Measurements from ENCODE around the gene ST14.
"Not testable (repeated sequence)": the region's sequence is repeated elsewhere in the genome, so short reads cannot be mapped to it uniquely, and the experiment has no call there.

ST14 gene

DNA sequence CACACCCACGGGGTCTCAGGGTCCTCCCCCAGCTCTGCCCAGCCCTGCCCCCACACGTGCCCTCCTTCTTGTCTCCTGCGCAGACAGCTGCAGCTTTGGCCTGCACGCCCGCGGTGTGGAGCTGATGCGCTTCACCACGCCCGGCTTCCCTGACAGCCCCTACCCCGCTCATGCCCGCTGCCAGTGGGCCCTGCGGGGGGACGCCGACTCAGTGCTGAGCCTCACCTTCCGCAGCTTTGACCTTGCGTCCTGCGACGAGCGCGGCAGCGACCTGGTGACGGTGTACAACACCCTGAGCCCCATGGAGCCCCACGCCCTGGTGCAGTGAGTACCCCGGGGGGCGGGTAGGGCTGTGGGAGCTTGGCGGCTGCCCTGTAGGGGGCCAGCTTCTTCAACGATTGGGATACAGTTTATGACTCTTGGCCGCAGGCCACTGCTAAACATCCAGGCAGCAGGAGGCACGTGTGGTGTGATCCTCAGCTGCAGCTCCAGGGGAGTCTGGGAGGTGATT, 30.8 kb downstream of the ST14 start:
- no peak for FAIRE-seq

DNA sequence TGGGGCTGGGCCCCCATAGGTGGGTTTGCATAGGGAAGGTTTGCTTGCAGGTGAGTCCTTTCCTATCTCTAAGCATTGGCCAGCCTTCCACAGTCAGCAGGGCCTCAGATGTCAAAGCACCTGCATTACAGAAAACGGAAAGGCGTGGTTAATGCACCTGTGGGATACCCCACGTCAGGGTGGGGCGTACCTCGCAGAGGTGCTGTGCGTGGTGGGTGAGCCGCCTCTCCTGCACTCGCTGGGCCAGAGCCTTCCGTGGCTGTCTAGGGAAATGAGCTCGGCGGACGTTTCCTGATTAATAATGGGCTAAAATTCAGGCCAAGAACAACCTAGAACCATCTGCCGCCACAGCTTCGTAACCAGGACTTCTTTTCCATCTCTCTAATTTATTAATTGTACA, 32.3 kb downstream of the ST14 start:
- FAIRE-seq = no peak

DNA sequence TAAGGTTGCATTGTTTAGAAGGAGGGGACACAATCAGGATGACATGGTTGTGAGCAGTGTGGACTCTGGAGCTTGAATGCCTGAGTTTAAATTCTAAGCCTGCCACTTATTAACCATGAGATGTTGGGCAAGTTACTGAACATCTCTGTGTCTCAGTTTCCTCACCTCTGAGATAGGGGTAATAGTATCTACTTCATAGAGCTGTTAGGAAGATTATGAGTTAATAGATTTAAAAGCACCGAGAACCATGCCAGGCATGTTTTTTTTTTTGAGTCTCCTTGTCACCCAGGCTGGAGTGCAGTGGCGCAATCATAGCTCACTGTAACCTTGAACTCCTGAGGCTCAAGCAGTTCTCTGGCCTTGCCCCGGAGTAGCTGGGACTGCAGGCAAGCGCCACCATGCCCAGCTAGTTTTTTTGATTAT, 33.3 kb downstream of the ST14 start:
- no peak for FAIRE-seq

DNA sequence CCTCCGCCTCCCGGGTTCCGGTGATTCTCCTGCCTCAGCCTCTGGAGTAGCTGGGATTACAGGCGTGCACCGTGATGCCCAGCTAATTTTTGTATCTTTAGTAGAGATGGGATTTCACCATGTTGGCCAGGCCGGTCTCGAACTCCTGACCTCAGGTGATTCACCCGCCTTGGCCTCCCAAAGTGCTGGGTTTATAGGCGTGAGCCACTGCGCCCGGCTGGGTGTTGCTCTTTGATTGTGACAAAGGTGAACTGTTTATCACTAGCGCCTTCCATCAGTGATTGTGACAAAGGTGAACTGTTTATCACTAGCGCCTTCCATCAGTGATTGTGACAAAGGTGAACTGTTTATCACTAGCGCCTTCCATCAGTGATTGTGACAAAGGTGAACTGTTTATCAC, 34.0 kb downstream of the ST14 start:
- FAIRE-seq = not testable (repeated sequence)

DNA sequence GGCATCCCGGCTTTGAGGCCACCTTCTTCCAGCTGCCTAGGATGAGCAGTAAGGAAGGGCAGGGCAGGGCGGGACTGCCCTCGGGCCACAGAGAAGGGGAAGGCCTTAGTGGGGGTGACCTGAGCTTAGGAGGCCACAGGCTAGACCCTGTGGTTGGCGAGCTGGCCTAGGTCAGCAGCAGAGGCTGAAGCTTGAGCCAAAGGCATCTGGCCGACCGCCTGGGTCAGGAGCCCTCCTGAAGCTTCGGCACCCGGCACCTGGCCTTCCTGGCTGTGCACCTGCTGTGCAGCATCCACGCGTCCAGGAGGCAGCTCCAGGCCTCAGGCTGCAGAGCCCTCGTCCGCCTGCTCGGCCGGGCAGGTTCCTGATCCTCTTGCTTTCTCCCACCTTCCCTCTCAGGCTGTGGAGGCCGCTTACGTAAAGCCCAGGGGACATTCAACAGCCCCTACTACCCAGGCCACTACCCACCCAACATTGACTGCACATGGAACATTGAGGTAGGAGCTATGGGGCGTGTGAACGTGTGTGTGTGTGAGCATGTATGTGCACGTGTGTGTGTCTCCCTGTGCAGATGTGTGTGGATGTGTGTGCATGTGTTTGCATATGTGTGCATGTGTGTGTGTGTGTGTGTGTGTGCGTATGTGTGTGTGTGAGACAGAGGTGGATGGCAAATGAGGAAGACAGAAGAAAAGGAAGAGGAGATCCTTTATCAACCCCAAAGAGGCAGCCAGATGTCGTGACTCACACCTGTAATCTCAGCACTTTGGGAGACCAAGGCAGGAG, 34.9 kb downstream of the ST14 start:
- no peak for FAIRE-seq

DNA sequence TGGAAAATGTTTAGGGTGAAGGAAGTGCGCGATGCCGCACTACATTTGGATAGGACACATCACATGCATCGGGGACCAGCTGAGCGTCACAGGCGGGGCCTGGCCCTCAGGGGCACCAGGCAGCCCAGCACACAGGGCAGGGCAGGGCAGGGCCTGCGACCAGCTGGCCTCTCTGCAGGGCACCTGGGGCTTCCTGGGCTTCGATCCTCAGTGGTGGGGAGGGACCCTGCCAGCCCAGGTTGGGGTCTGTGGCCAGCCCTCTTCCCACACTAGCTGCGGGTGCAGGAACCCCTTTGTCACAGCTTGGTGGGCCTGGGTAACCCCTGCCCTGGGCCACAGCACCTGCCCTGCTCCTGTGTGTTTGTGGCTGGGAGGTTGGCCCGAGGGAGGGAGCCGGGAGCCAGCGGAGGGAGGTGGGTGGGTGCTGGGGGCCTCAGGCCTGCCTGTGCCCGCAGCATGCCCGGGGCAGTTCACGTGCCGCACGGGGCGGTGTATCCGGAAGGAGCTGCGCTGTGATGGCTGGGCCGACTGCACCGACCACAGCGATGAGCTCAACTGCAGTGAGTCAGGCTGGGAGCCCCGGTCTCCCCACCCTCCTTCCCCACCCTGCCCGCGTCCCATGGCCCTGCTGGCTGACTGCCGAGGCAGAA, 37.9 kb downstream of the ST14 start:
- no peak for FAIRE-seq

DNA sequence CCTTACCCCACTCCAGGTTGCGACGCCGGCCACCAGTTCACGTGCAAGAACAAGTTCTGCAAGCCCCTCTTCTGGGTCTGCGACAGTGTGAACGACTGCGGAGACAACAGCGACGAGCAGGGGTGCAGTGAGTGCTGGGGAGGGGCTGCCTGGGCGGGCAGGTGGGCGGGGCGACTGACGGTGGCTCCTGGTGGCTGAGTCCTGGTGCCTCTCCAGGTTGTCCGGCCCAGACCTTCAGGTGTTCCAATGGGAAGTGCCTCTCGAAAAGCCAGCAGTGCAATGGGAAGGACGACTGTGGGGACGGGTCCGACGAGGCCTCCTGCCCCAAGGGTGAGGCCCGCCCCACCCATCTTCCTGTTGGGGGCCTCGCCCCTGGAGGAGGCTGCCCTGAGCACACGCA, 38.7 kb downstream of the ST14 start:
- no peak for FAIRE-seq

DNA sequence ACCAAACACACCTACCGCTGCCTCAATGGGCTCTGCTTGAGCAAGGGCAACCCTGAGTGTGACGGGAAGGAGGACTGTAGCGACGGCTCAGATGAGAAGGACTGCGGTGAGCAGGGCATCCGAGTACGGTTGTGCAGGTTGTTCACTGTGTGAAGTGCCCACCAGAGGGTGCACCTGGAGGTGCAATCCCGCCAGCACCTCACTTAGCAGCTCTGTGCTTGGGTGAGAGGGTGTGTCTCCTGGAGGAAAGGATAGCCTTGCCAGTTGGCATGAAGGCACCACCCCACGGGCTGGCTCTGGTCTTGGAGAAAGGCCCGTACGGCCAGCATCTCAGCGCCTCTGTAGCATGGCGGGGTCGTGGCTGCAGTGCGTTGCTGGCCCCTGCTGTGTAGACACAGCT, 39.4 kb downstream of the ST14 start:
- FAIRE-seq = no peak

DNA sequence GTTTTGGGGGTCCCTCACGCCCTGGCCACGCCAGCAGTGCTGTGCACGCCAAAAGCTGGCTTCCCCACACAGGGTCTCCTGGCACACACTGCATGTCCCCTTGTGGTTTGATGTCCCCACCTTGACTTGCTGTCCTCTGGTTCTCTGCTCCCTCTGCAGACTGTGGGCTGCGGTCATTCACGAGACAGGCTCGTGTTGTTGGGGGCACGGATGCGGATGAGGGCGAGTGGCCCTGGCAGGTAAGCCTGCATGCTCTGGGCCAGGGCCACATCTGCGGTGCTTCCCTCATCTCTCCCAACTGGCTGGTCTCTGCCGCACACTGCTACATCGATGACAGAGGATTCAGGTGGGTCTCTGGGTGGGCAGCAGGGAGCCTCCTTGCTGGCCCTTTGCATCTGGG, 40.2 kb downstream of the ST14 start:
- FAIRE-seq = no peak

DNA sequence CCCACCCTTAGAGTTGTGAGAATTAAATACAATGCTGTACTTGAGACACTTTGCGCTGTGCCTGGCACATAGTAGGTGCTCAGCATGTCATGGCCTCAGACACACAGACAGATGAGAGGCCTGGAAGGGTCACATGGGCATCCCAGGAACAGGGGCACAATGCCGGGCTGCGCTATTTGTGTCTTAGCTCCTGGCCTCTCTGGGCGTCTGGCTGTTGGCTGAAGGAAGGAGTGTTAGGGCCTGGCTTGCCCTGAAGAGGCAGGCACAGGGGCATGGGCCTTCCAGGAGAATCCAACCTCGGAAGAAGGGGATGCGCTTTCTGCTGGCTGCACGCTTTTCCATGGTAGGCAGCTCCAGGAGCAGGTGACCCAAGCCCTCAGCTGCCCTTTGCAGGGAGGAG, 41.4 kb downstream of the ST14 start:
- no peak for FAIRE-seq

DNA sequence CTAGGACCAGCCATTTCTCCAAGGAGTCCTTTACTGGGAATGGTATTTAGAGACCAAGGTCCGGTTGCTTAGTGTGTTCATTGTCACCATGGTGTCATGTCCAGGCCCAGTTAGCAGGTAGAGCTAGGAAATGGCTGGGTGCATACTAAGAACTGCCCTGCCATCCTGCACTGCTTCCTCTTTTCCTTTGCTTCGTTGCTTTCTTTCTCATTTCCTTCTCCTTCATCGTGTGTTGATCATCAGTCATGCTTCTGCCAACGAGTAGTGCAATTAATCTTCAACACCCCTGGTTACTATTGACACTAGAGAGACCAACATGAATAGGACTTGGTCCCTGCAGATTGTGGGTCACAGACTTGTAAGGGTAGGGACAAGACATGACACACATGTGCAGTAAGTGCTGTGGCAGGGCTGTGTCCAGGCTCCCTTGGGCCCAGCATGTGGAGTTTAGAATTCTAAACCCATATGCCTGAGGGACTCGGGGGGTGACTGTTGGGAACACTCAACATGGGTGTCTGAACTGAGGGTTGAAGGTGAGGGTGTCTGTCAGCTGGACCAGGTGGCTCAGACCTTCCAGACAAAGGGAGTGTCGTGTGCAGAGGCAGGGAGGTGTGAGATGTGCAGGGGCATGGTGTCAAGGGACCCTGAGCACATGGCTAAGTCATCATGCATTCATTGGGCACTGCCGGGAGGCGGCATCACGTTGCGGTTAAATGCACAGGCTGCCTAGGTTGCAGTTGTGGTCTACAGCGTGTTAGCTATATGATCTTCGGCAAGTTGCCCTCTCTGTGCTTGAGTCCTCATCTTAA, 42.6 kb downstream of the ST14 start:
- no peak for FAIRE-seq

DNA sequence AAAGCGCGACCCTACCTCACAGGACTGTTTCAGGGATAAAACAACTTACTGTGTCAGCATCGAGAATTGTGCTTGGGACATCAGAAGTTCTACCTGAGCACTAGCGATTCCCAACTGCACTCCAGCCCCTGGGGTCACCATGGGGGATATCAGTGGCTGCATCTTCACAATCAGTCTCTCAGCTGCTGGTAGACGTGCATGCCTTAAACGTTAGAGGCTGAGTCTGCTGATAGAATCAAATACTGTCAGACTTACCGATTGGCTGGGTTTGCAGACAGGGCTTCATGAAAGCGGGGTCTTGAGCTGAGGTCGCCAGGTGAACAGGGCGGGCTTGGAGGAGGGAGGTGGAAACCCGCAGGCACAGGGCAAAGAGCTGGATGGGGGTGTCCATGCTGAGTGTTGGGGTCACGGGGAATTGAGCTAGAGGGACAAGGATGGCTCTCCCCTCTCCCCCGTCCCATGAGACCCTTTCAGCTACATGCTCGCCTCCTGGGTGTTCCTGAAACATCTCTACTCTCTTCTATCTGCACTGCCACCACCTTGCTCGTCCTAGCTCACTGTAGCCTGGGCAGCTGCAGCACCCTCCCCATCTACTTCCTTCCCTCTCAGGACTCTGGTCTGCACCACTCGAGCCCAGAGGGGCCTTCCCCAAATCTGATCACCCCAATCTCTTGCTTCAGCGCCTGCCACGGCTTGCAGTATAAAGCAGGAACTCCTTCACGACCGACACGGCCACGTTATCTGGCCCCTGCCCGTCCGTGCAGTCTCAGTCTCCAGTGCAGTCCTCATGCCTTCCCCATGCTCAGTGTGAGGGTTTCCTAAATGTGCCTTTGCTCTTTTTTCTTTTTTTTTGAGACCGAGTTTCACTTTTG, 43.5 kb downstream of the ST14 start:
- FAIRE-seq = no peak

DNA sequence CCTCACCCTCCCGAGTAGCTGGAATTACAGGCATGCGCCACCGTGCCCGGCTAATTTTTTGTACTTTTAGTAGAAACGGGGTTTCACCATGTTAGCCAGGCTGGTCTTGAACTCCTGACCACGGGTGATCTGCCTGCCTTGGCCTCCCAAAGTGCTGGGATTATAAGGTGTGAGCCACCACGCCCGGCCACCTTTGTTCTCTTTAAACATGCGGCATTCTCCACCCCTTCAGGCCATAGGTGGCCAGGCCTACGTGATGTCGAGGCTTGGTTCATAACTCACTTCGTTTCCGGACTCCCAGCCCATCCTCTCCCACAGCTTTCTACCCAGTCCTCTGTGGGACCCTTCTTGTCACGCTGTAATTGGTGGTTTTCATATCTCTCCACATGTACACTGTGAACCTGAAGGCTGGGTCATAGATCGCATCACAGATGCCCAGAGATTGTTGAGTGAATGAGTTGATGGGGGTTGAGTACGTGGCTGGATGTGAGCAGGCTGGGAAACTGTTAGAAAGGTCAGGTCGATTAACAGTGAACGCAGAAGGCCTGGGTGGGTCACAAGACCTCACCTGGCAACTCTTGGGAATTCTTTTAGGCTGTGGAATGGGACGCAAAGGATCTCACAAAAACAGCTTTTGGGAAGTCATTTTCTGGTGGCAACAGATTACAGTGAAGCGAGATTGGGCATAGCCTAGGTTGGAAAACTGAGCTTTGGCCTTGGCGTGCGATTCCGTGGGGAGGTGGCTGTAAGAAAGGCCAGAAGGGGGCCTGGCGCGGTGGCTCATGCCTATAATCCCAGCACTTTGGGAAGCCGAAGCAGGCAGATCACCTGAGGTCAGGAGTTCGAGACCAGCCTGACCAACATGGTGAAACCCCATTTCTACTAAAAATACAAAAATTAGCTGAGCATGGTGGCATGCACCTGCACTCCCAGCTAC, 44.5 kb downstream of the ST14 start:
- no peak for FAIRE-seq

DNA sequence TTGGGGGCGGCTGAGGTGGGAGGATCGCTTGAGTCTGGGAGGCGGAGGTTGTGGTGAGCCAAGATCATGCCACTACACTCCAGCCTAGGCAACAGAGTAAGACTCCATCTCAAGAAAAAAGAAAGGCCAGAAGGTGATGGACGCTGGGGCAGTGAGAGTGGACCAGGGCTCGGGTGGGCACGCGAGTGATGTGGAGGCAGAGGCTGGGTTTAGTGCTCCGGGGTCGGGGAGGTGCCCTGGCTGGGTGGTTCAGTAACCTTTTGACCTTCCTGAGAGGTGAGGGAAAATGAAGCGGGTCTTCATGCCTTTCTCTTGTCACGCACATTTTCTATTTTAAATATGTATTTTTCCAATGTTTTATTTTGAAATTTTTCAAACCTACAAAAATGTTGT, 45.1 kb downstream of the ST14 start:
- FAIRE-seq = no peak

DNA sequence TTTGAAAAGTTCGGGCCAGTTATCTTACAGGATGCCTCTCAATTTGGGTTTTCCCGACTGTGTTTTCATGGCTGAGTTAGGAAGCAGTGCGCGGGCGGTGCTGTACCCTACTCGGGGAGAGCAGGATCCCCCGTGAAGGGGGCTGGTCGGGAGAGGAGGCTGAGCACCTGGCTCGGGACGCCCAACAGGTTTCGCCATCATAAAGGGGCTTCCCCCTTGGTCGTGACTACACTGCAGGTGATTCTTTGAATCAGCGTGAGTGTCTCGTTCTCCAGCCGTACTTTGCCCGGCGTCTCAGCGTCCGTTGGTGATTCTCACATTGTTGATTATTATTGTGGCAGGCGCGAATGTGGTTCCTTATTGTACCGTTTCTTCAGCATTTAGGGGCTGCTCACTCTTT, 46.6 kb downstream of the ST14 start:
- FAIRE-seq = no peak

DNA sequence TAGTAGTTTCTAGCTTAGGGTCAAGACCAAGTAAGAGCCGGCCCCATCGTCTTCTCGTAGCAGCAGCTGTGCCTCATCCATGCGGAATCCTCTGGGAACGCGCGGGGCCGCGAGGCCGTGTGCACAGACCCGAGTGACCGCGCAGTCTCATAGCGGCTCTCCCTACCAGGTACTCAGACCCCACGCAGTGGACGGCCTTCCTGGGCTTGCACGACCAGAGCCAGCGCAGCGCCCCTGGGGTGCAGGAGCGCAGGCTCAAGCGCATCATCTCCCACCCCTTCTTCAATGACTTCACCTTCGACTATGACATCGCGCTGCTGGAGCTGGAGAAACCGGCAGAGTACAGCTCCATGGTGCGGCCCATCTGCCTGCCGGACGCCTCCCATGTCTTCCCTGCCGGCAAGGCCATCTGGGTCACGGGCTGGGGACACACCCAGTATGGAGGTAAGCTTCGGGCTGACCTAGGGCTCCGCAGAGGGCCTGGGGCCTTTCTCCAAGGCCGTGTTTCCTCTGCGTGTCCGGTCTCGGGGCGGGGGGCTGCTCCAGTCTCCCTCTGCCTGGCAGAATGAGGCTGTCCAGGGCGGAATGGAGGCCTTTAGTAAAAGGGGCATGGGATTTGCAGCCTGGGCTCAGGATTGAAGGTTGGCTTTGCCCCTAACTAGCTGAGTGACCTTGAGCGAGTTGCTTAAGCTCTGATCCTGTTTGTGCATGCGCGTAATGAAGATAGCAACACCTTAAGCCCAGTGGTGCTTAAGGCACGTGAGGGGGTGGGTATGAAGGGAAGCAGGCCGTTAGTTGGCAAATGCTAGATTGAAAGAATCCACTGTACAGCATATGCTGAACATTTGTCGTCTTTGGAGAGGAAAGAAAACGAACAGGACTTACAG, 48.9 kb downstream of the ST14 start:
- no peak for FAIRE-seq

DNA sequence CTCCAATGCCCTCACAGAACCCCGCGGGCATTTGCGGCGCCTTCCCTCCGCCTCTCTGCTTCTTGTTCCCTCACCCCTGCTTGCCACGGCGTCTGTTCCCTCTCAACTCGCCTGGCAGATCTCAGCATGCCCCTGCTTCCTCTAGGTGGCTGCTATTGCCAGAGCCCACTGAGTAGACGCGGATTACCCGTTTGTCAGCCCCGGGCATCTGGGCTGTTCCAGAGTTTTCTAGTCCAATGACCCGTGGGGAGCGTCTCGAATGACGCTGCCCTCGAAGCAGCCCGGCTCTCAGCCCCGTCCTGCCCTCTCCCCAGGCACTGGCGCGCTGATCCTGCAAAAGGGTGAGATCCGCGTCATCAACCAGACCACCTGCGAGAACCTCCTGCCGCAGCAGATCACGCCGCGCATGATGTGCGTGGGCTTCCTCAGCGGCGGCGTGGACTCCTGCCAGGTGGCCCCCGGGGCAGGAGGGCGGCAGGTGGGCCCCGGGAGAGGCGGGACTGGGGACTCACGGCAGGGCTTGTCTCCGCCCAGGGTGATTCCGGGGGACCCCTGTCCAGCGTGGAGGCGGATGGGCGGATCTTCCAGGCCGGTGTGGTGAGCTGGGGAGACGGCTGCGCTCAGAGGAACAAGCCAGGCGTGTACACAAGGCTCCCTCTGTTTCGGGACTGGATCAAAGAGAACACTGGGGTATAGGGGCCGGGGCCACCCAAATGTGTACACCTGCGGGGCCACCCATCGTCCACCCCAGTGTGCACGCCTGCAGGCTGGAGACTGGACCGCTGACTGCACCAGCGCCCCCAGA, 49.7 kb downstream of the ST14 start:
- no peak for FAIRE-seq

DNA sequence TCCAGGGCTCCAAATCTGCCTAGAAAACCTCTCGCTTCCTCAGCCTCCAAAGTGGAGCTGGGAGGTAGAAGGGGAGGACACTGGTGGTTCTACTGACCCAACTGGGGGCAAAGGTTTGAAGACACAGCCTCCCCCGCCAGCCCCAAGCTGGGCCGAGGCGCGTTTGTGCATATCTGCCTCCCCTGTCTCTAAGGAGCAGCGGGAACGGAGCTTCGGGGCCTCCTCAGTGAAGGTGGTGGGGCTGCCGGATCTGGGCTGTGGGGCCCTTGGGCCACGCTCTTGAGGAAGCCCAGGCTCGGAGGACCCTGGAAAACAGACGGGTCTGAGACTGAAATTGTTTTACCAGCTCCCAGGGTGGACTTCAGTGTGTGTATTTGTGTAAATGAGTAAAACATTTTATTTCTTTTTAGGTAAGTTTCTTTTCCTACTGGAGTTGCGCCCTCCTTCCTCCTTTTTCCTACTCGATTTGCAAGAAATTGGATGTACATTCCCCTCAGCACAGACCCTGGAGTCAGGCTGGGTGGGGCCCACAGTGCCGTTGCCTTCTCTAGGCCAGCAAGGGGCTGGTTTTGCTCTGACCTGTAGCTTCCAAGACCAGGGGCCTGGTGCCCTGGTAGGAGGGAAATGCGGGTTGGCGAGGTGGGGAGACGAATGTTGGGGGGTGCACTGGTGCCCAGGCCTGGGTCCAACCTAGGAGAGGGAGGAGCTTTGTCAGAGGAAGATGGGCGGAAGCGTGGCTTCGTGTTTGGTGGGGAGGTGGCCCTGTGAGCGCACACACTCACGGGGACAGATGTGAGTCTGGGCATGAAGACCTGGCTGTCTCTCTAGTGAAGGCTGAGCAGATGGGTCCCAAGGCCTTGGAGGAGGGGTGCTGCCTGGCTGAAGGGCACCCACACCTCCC, 50.6 kb downstream of the ST14 start:
- FAIRE-seq = no peak

Measured in TTC549 (cell line).